Measurements from ENCODE around the gene ZFYVE19.

The ZFYVE19 gene

DNA sequence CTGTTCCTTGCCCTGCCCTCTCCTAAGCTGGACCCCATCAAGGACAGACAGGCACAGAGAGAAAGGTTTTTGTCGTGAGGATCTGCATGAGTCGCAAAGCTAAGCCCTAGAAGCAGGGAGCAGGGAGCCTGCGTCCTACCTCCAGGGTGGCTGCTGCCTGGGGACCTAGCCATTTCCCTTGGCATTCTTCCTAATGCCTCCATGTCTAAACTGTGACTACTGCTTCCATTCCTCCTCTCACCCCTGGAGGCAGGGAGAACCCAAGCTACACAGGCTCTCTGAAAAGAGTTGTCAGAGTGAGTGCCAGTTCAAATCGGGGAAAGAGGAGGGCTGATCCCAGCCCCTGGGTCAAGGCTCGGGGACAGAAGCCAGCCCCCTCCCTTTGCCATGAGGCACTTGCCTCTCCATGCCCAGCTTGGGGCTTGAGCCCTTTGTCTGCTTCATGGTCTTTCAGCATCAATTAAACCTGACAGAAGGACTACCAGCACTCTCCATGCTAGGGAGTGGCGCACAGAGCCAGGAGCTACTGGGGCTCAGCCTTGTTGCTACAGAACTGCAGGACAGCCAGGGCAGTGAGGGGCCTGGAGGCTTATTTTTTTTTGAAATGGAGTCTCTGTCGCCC lies 40.6 kb upstream of the ZFYVE19 start:
- no peak for DNase-seq (ENCODE audit: low read depth)
- no peak for TF ChIP-seq CTCF (IDR thresholded peaks at IDR 0.05; ENCODE audit: control insufficient read depth, insufficient read depth, low read depth, low read length, missing control alignments)
- no peak overlapping the region for H3K4me3 ChIP-seq (ENCODE audit: control insufficient read depth, low read depth, low read length)

- no peak for TF ChIP-seq CTCF (IDR thresholded peaks at IDR 0.05; ENCODE audit: control insufficient read depth, insufficient read depth, low read depth, low read length, missing control alignments)
- no peak overlapping the region for H3K4me3 ChIP-seq (ENCODE audit: control insufficient read depth, low read depth, low read length)
- no peak for DNase-seq (ENCODE audit: low read depth)
These were observed 39.7 kb upstream of the ZFYVE19 start for GRCh38 chr15:40766906-40767837.

DNA sequence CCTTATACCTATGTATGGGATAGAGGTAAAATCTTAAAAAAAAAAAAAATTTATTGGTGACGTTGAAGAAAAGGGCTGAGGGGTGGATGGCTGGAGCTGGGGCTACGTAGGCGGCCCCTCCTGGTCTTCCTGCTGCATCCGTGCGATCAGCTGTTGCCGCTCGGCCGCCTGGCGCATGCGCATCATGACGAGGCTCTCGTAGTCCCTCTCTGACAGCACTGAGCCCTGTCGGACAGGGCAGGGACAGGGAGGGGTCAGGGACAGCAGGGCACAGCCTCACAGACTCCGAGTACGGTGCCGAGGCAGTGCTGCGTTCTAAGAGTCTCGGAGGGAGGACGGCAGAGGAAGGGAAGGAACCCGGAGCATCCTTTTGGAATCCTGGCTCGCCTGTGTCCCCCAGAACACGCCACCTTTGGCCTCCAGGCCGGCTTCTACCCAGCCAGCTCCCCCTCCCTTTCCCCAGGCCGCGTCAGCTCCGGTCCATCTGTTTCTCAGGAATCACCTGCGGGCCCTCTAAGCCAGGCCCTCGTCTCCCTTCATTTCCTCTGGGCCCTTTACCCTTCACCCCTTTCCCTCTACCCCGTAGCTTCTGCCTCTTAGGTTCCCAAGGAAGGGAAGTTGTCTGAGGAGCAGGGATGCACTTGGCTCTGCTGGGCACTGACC lies 38.9 kb upstream of the ZFYVE19 start:
- no peak for DNase-seq (ENCODE audit: low read depth)
- H3K4me3 ChIP-seq (ENCODE audit: control insufficient read depth, low read depth, low read length): no peak overlapping the region

DNA sequence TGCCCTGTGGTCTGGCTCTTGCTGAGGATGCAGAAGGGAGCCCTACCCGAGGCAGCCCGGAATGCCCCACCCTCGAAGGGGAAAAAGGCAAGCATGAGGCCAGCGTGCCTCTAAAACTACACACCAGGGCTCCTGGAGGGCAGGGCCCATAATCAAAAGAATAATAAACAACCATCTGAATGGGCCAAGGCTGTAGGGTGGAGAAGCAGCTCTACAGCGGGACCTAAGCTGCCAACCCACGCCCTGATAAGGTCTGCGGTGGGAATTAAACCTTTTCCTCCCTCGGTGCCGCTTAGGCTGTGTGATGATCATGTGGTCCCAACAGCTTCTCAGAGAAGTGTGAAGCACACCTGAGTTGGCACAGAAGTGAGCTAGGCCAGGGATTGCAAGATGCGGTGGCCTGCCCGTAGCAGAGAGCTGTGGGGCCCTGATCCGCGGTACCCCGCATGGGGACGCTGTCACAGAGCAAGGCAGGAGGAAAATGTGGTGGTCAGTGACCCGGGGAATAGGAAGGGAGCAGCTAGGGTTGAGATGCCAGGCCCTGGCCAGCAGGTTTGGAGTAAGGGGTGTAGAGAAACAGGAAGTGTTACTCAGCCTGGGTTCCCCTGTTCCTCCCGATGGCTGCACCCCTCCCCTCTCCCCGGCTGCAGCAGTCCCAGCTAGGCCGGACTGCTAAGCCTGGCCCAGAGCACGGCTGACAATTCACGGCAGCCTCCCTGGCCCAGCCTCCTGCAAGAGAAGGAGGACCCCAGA lies 38.2 kb upstream of the ZFYVE19 start:
- H3K4me3 ChIP-seq (ENCODE audit: control insufficient read depth, low read depth, low read length): no peak overlapping the region
- no peak for DNase-seq (ENCODE audit: low read depth)
- TF ChIP-seq CTCF (IDR thresholded peaks at IDR 0.05; ENCODE audit: control insufficient read depth, insufficient read depth, low read depth, low read length, missing control alignments): no peak

More for the DNA sequence above, 38.9 kb upstream of the ZFYVE19 start:
- TF ChIP-seq CTCF (IDR thresholded peaks at IDR 0.05; ENCODE audit: control insufficient read depth, insufficient read depth, low read depth, low read length, missing control alignments): no peak

GRCh38 chr15:40769274-40770146 lies 37.4 kb upstream of the ZFYVE19 start, which contains the start of gene C15orf62:
Gene C15orf62 (plus strand): TSS chr15:40769980. CDS start chr15:40770496, 516 bp downstream.
- DNase-seq (ENCODE audit: low read depth): no peak
- H3K4me3 ChIP-seq (ENCODE audit: control insufficient read depth, low read depth, low read length): no peak within 1 kb of the TSS
- no peak for TF ChIP-seq CTCF (IDR thresholded peaks at IDR 0.05; ENCODE audit: control insufficient read depth, insufficient read depth, low read depth, low read length, missing control alignments)

Measured in AG09309 (cell line).